IMR-90 (cell line): ENCODE results near the gene CREB3L1. TPM values are rescaled to one million over a fixed set of nuclear protein-coding genes. Genes with fewer than 3 reads are reported as not detected.
A peak's percentile ranks its signal among the peaks of the same experiment; 100 is the strongest.

ENCODE experiments used
- ATAC-seq: fragments of 200-7000 bp; cut with Tn5 transposase; 2 replicates; pipeline ENCODE4 v1.9.1; 2020; ENCODE audit warnings: low read depth, mild to moderate bottlenecking, moderate library complexity
- BruUV-seq: library from RNA; stranded (reverse); fragments of 400-500 nt; replicated peaks from 2 replicates; lab custom pipeline; 2021; lab: Mats Ljungman, UMichigan
- CTCF ChIA-PET: fragments of 300-600 bp; formaldehyde crosslinking; extraction: SDS; loops from one replicate; lab custom pipeline; 2021; ENCODE audit warnings: antibody characterized with exemption; lab: Yijun Ruan, JAX
- POLR2A ChIA-PET: fragments of 300-600 bp; sonication (Branson Sonifier 250); formaldehyde crosslinking; loops from one replicate; lab custom pipeline; 2022; ENCODE audit warnings: antibody characterized with exemption; ENCODE audit not compliant: unreplicated experiment; lab: Charles Lee
- DNase-seq: peaks from one replicate; pipeline ENCODE4 v3.0.0; 2013
- H2AFZ ChIP-seq: replicated peaks from 2 replicates; pipeline ENCODE3; 2013; ENCODE audit warnings: low read length, mild to moderate bottlenecking; ENCODE audit not compliant: poor library complexity
- H2AK5ac ChIP-seq: 2 replicates; pipeline ENCODE4 v1.6.1; 2013; ENCODE audit warnings: low read depth, low read length, inconsistent platforms
- H2AK9ac ChIP-seq: replicated peaks from 2 replicates; pipeline ENCODE3; 2013; ENCODE audit warnings: mild to moderate bottlenecking, low read depth, low read length, moderate library complexity; ENCODE audit not compliant: poor library complexity
- H2BK120ac ChIP-seq: 2 replicates; pipeline ENCODE4 v1.6.1; 2013; ENCODE audit warnings: low read depth, low read length, inconsistent platforms
- H2BK15ac ChIP-seq: 3 replicates; pipeline ENCODE4 v1.6.1; 2013; ENCODE audit warnings: low read depth, low read length, inconsistent platforms
- H2BK20ac ChIP-seq: 2 replicates; pipeline ENCODE4 v1.6.1; 2013; ENCODE audit warnings: low read depth, mild to moderate bottlenecking, inconsistent platforms, low read length, moderate library complexity
- H2BK5ac ChIP-seq: 2 replicates; pipeline ENCODE4 v1.6.1; 2013; ENCODE audit warnings: mild to moderate bottlenecking, low read depth, low read length, inconsistent platforms; ENCODE audit not compliant: poor library complexity, severe bottlenecking
- H3K14ac ChIP-seq: replicated peaks from 2 replicates; pipeline ENCODE4 v1.6.1; 2013; ENCODE audit warnings: low read depth, low read length, inconsistent platforms
- H3K18ac ChIP-seq: 2 replicates; pipeline ENCODE4 v1.6.1; 2013; ENCODE audit warnings: low read depth, low read length, control low read depth
- H3K23ac ChIP-seq: 2 replicates; pipeline ENCODE4 v1.6.1; 2013; ENCODE audit warnings: low read depth, low read length, inconsistent platforms
- H3K27ac ChIP-seq: 2 replicates; pipeline ENCODE4 v1.5.1; 2013; ENCODE audit warnings: mild to moderate bottlenecking, control low read depth, low read length; ENCODE audit not compliant: insufficient read depth
- H3K27me3 ChIP-seq: 2 replicates; pipeline ENCODE4 v1.6.1; 2013; ENCODE audit warnings: low read length; ENCODE audit not compliant: control insufficient read depth, insufficient read depth
- H3K36me3 ChIP-seq: 2 replicates; pipeline ENCODE4 v1.6.1; 2013; ENCODE audit warnings: low read length, mixed read lengths; ENCODE audit not compliant: control insufficient read depth, insufficient read depth
- H3K4ac ChIP-seq: 2 replicates; pipeline ENCODE4 v1.6.1; 2013; ENCODE audit warnings: low read depth, low read length, inconsistent platforms
- H3K4me1 ChIP-seq: 2 replicates; pipeline ENCODE4 v1.6.1; 2013; ENCODE audit warnings: low read length, mixed read lengths; ENCODE audit not compliant: control insufficient read depth, insufficient read depth
- H3K4me2 ChIP-seq: 2 replicates; pipeline ENCODE4 v1.6.1; 2013; ENCODE audit warnings: low read depth, mild to moderate bottlenecking, control low read depth, low read length, moderate library complexity
- H3K4me3 ChIP-seq: 2 replicates; pipeline ENCODE4 v1.5.1; 2013; ENCODE audit warnings: low read depth, mild to moderate bottlenecking, control low read depth, low read length, moderate library complexity; ENCODE audit not compliant: insufficient read depth
- H3K56ac ChIP-seq: 2 replicates; pipeline ENCODE4 v1.6.1; 2013; ENCODE audit warnings: low read length, inconsistent platforms; ENCODE audit not compliant: insufficient read depth; ENCODE audit errors: extremely low read depth
- H3K79me1 ChIP-seq, 2 experiments: 2 replicates each; pipeline ENCODE4 v1.6.1; 2013; ENCODE audit warnings: low read length in 2 of 2, inconsistent platforms in 1 of 2, low read depth in 1 of 2
- H3K9ac ChIP-seq: 2 replicates; pipeline ENCODE4 v1.6.1; 2013; ENCODE audit warnings: low read depth, low read length, control low read depth
- H3K9me1 ChIP-seq: 2 replicates; pipeline ENCODE4 v1.6.1; 2013; ENCODE audit warnings: low read length, inconsistent platforms; ENCODE audit not compliant: insufficient read depth
- H3K9me3 ChIP-seq: 2 replicates; pipeline ENCODE4 v1.6.1; 2013; ENCODE audit warnings: low read length; ENCODE audit not compliant: control insufficient read depth, insufficient read depth
- H4K20me1 ChIP-seq: 2 replicates; pipeline ENCODE4 v1.6.1; 2013; ENCODE audit warnings: low read length, inconsistent platforms; ENCODE audit not compliant: insufficient read depth
- H4K5ac ChIP-seq: 2 replicates; pipeline ENCODE4 v1.6.1; 2013; ENCODE audit warnings: mild to moderate bottlenecking, low read depth, low read length, control low read depth
- H4K8ac ChIP-seq, 2 experiments: 2 replicates each; pipeline ENCODE4 v1.6.1; 2013; ENCODE audit warnings: low read depth in 2 of 2, low read length in 2 of 2, control low read depth in 1 of 2, inconsistent platforms in 1 of 2
- H4K91ac ChIP-seq: 2 replicates; pipeline ENCODE4 v1.6.1; 2013; ENCODE audit warnings: low read depth, low read length, inconsistent platforms; ENCODE audit not compliant: insufficient read depth
- BHLHE40 ChIP-seq: fragments of 150-350 bp; IDR thresholded peaks from 2 replicates; pipeline ENCODE4 v1.6.1; 2016; ENCODE audit warnings: mild to moderate bottlenecking, low read depth, low read length
- CHD1 ChIP-seq: IDR thresholded peaks from 2 replicates; pipeline ENCODE4 v1.6.1; 2012; ENCODE audit warnings: low read depth, low read length, improper control_type of control experiment
- CTCF ChIP-seq: conservative IDR thresholded peaks from 2 replicates; pipeline ENCODE4 v1.5.1; 2012; ENCODE audit warnings: mild to moderate bottlenecking, low read depth, low read length, improper control_type of control experiment
- FOS ChIP-seq: fragments of 150-350 bp; IDR thresholded peaks from 2 replicates; pipeline ENCODE4 v1.6.1; 2016; ENCODE audit warnings: low read depth, low read length
- MAFK ChIP-seq: IDR thresholded peaks from 2 replicates; pipeline ENCODE4 v1.6.1; 2012; ENCODE audit warnings: low read depth, low read length, improper control_type of control experiment
- MAZ ChIP-seq: IDR thresholded peaks from 2 replicates; pipeline ENCODE4 v1.6.1; 2012; ENCODE audit warnings: low read depth, mild to moderate bottlenecking, low read length, improper control_type of control experiment, moderate library complexity, borderline replicate concordance
- MXI1 ChIP-seq: IDR thresholded peaks from 2 replicates; pipeline ENCODE4 v1.6.1; 2012; ENCODE audit warnings: low read depth, mild to moderate bottlenecking, low read length, moderate library complexity, borderline replicate concordance
- NFE2L2 ChIP-seq: fragments of 150-350 bp; IDR thresholded peaks from 2 replicates; pipeline ENCODE4 v1.6.1; 2016; ENCODE audit warnings: low read depth, mild to moderate bottlenecking, low read length
- POLR2A ChIP-seq: IDR thresholded peaks from 2 replicates; pipeline ENCODE4 v1.6.1; 2012; ENCODE audit warnings: mild to moderate bottlenecking, low read depth, low read length
- RAD21 ChIP-seq: IDR thresholded peaks from 2 replicates; pipeline ENCODE4 v1.6.1; 2012; ENCODE audit warnings: low read length, improper control_type of control experiment
- RCOR1 ChIP-seq: IDR thresholded peaks from 2 replicates; pipeline ENCODE4 v1.6.1; 2012; ENCODE audit warnings: mild to moderate bottlenecking, low read length, improper control_type of control experiment; ENCODE audit not compliant: insufficient replicate concordance
- RFX5 ChIP-seq: IDR thresholded peaks from 2 replicates; pipeline ENCODE4 v1.8.0; 2012; ENCODE audit warnings: low read depth, mild to moderate bottlenecking, low read length, moderate library complexity
- SMC3 ChIP-seq: fragments of 150-350 bp; IDR thresholded peaks from 2 replicates; pipeline ENCODE4 v1.6.1; 2016; ENCODE audit warnings: low read depth, mild to moderate bottlenecking, antibody characterized with exemption, low read length, moderate library complexity
- USF2 ChIP-seq: fragments of 150-350 bp; IDR thresholded peaks from 2 replicates; pipeline ENCODE4 v1.6.1; 2017; ENCODE audit warnings: mild to moderate bottlenecking, antibody characterized with exemption, low read length, low read depth
- WGBS, 2 experiments: methylation state at CpG; one replicate each; pipeline versions ENCODE4 v1.1.5 to v1.1.7; 2013; ENCODE audit warnings: missing lambda C conversion rate in 2 of 2; ENCODE audit not compliant: insufficient read length in 1 of 2; ENCODE audit errors: extremely low coverage in 2 of 2; 5-methylcytosine and 5-hydroxymethylcytosine counted together
- dilution Hi-C: fragments of 300-500 bp; cut with HindIII; formaldehyde crosslinking; loops from one replicate; pipeline ENCODE4 v1.14.3; 2018; ENCODE audit warnings: low sequenced_read_pairs; ENCODE audit not compliant: unreplicated experiment
- in situ Hi-C: fragments of 300-500 bp; cut with MboI; formaldehyde crosslinking; loops from 3 replicates; pipeline ENCODE4 v1.14.3; 2019; ENCODE audit warnings: low sequenced_read_pairs, inconsistent platforms, mixed read lengths
- intact Hi-C: fragments of 100-400 bp; cut with micrococcal nuclease; formaldehyde crosslinking; loops from 2 replicates; pipeline ENCODE4 v1.10.0; 2022
- polyA plus RNA-seq, 3 experiments: library from polyadenylated mRNA; depleted of rRNA; stranded (reverse); fragments of >200 nt; gene quantifications; 2 replicates each; pipeline ENCODE4 v1.2.3, GENCODE V29; 2012; ENCODE audit warnings: low replicate concordance in 1 of 3
- total RNA-seq: library from RNA; depleted of rRNA; stranded (reverse); fragments of >200 nt; gene quantifications from 2 replicates; pipeline ENCODE4 v1.2.3, GENCODE V29; 2012
- TF ChIP-seq, protein P1 (sequence below): fragments of 150-350 bp; IDR thresholded peaks from 2 replicates; pipeline ENCODE4 v1.6.1; 2016; ENCODE audit warnings: low read depth, mild to moderate bottlenecking, low read length, moderate library complexity, borderline replicate concordance

Gene CREB3L1
- total and polyA plus RNA-seq, 2 of the 4 experiments (the other 2 are of a cell fraction): 8.1 to 82.3 TPM

DNA sequence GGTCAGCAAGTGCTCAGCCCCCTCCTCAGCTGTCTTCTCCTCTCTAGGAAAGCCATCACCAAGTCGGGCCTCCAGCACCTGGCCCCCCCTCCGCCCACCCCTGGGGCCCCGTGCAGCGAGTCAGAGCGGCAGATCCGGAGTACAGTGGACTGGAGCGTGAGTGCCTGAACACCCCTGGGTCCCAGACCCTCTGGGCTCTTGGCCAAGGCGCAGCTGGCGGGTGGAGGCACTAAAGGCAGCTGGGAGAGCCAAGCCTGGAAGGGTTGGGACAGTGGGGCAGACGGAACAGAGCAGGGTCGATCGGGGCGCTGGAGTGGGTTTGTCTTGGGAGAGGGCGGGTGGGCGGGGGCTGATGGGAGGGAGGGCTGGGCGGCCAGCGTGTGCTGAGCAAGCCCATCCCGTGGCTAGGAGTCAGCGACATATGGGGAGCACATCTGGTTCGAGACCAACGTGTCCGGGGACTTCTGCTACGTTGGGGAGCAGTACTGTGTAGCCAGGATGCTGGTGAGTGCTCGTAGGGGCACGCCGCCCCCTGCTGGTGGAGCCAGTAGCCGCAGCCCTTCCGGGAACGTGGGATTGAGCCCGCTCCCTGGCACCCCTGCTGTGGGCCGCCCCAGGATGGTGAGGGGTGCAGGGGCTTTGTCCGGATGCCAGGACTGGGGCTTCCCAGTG, 89.9 kb downstream of the CREB3L1 start:
- DNase-seq (peak; percentile 59), ATAC-seq (peak; percentile 78)
- H3K9me3 ChIP-seq: no peaks in the 10 kb centered on the region
- no peak overlapping the region for H4K5ac ChIP-seq
- H3K27ac ChIP-seq: 0 out of 2 replicates have a peak overlapping the region, but pooled peaks have one; percentile 5
- H3K9me1 ChIP-seq: peaks cover 9% of the 10 kb centered on the region; the same call in 1 of the 2 replicates
- peak overlapping the region; percentile 70 for H2AFZ ChIP-seq
- no peak overlapping the region for H3K9ac ChIP-seq
- H3K14ac ChIP-seq: no peak overlapping the region; the same call in 1 of the 2 replicates
- peak overlapping the region; percentile 73 for H2AK5ac ChIP-seq
- 8% methylated on average over 9 of the region's 32 CpGs; no CpG with 5 or more reads in 1 of the 2 experiments for WGBS, 2 experiments
- in situ Hi-C loops (no loop called here), dilution Hi-C loops (no loop called here), intact Hi-C loops (no loop called here)
- H2BK120ac ChIP-seq: no peak overlapping the region
- H3K79me1 ChIP-seq: peaks cover 12 to 57% of the 10 kb centered on the region in 2 experiments
- H3K56ac ChIP-seq: no peak overlapping the region
- no peaks in the 10 kb centered on the region for H3K27me3 ChIP-seq
- no peak overlapping the region for H3K18ac ChIP-seq
- peak overlapping the region; percentile 78 for H2AK9ac ChIP-seq
- no peak overlapping the region for H3K4me3 ChIP-seq
- H3K36me3 ChIP-seq: peaks cover 17% of the 10 kb centered on the region; the same call in 1 of the 2 replicates
- peaks cover 30% of the 10 kb centered on the region for H4K20me1 ChIP-seq
- no peak overlapping the region for H4K91ac ChIP-seq
- no peak overlapping the region for H3K4me2 ChIP-seq
- H3K23ac ChIP-seq: no peak overlapping the region
- CTCF ChIA-PET: no interaction called here
- H3K4me1 ChIP-seq: peaks cover 24% of the 10 kb centered on the region
- BruUV-seq: no TSS peak
- H4K8ac ChIP-seq: no peak overlapping the region
- H2BK5ac ChIP-seq: no peak overlapping the region
- POLR2A ChIA-PET: no interaction called here
- no peak overlapping the region; the same call in 1 of the 2 replicates for H3K4ac ChIP-seq
- H2BK15ac ChIP-seq: no peak overlapping the region; the same call in 2 of the 3 replicates
- H2BK20ac ChIP-seq: no peak overlapping the region
- TF ChIP-seq FOS (no peak), SMC3 (peak; percentile 68), MXI1 (no peak), USF2 (no peak), RAD21 (peak; percentile 68), BHLHE40 (no peak), CHD1 (no peak), CTCF (peak; percentile 81), NFE2L2 (no peak), RFX5 (no peak), RCOR1 (no peak), MAZ (0 out of 2 replicates have a peak, but pooled peaks have one; percentile 5), MAFK (no peak), POLR2A (no peak)
- TF ChIP-seq, protein P1, sequence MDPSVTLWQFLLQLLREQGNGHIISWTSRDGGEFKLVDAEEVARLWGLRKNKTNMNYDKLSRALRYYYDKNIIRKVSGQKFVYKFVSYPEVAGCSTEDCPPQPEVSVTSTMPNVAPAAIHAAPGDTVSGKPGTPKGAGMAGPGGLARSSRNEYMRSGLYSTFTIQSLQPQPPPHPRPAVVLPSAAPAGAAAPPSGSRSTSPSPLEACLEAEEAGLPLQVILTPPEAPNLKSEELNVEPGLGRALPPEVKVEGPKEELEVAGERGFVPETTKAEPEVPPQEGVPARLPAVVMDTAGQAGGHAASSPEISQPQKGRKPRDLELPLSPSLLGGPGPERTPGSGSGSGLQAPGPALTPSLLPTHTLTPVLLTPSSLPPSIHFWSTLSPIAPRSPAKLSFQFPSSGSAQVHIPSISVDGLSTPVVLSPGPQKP: no peak
